ENCODE measurements around the gene ZNF70. TPM values are rescaled to one million over a fixed set of nuclear protein-coding genes. Genes with fewer than 3 reads are reported as not detected.

Gene ZNF70
- 1 to 10 TPM; 6.1 to 8.6 (median 7.7) TPM for polyA plus RNA-seq (ENCODE audit: insufficient read length in 3 of 3)
- long read RNA-seq, donor 1, partial matches to known transcripts = 18 of 18 reads
- long read RNA-seq, donor 1, other reads (novel, unspliced or antisense) = 0 of 18 reads
- long read RNA-seq, donor 2, partial matches to known transcripts = 5 of 5 reads
- long read RNA-seq, donor 2, other reads (novel, unspliced or antisense) = 0 of 5 reads
- long read RNA-seq, donor 3, full-length matches to known transcripts = 1 of 1 reads
- long read RNA-seq, donor 3, partial matches to known transcripts = 0 of 1 reads
- long read RNA-seq, donor 3, other reads (novel, unspliced or antisense) = 0 of 1 reads
- long read RNA-seq, donor 4 = 0 reads
- long read RNA-seq, donor 5, full-length matches to known transcripts = 1 of 1 reads
- long read RNA-seq, donor 5, partial matches to known transcripts = 0 of 1 reads
- long read RNA-seq, donor 5, other reads (novel, unspliced or antisense) = 0 of 1 reads
- long read RNA-seq, donor 6, full-length matches to known transcripts = 1 of 1 reads
- long read RNA-seq, donor 6, partial matches to known transcripts = 0 of 1 reads
- long read RNA-seq, donor 6, other reads (novel, unspliced or antisense) = 0 of 1 reads
- long read RNA-seq, donor 7, full-length matches to known transcripts = 1 of 1 reads
- long read RNA-seq, donor 7, partial matches to known transcripts = 0 of 1 reads
- long read RNA-seq, donor 7, other reads (novel, unspliced or antisense) = 0 of 1 reads
- long read RNA-seq, donor 8, full-length matches to known transcripts = 2 of 2 reads
- long read RNA-seq, donor 8, partial matches to known transcripts = 0 of 2 reads
- long read RNA-seq, donor 8, other reads (novel, unspliced or antisense) = 0 of 2 reads
- long read RNA-seq, donor 9 = 0 reads
- long read RNA-seq, donor 10, full-length matches to known transcripts = 2 of 12 reads
- long read RNA-seq, donor 10, partial matches to known transcripts = 10 of 12 reads
- long read RNA-seq, donor 10, other reads (novel, unspliced or antisense) = 0 of 12 reads
- long read RNA-seq, donor 11, full-length matches to known transcripts = 1 of 1 reads
- long read RNA-seq, donor 11, partial matches to known transcripts = 0 of 1 reads
- long read RNA-seq, donor 11, other reads (novel, unspliced or antisense) = 0 of 1 reads
- long read RNA-seq, donor 12, partial matches to known transcripts = 139 of 341 reads
- long read RNA-seq, donor 12, other reads (novel, unspliced or antisense) = 202 of 341 reads
- long read RNA-seq, donor 13 = 0 reads
- long read RNA-seq, donor 14, full-length matches to known transcripts = 1 of 1 reads
- long read RNA-seq, donor 14, partial matches to known transcripts = 0 of 1 reads
- long read RNA-seq, donor 14, other reads (novel, unspliced or antisense) = 0 of 1 reads
- long read RNA-seq, donor 15, full-length matches to known transcripts = 1 of 185 reads
- long read RNA-seq, donor 15, partial matches to known transcripts = 184 of 185 reads
- long read RNA-seq, donor 15, other reads (novel, unspliced or antisense) = 0 of 185 reads
- long read RNA-seq, donor 16, full-length matches to known transcripts = 1 of 8 reads
- long read RNA-seq, donor 16, partial matches to known transcripts = 7 of 8 reads
- long read RNA-seq, donor 16, other reads (novel, unspliced or antisense) = 0 of 8 reads

- peak; percentile 86 for DNase-seq
These were observed at the start of gene ZNF70 for GRCh38 chr22:23750714-23751440. Gene ZNF70, minus strand, starts transcription at chr22:23751112. Its CDS starts 5,972 bp downstream, at chr22:23745140.

- no peak for DNase-seq
These were observed 45.5 kb upstream of the ZNF70 start for GRCh38 chr22:23796461-23796860.

GRCh38 chr22:23793326-23793725 is 42.4 kb upstream of the ZNF70 start:
- no peak for DNase-seq

- no peak for DNase-seq
These were observed 41.1 kb upstream of the ZNF70 start for GRCh38 chr22:23791738-23792645.

- DNase-seq = no peak
These were observed 40.2 kb upstream of the ZNF70 start for GRCh38 chr22:23790819-23791737.

GRCh38 chr22:23789638-23790037 is 38.7 kb upstream of the ZNF70 start:
- no peak for DNase-seq

- no peak for DNase-seq
These were observed 38.2 kb upstream of the ZNF70 start for GRCh38 chr22:23789121-23789520.

GRCh38 chr22:23787910-23788309 is 37.0 kb upstream of the ZNF70 start:
- DNase-seq = no peak

- DNase-seq = no peak
These were observed 36.6 kb upstream of the ZNF70 start for GRCh38 chr22:23787600-23787896.

GRCh38 chr22:23786752-23787599 is 36.1 kb upstream of the ZNF70 start, which contains the start of gene SMARCB1:
Gene SMARCB1, plus strand, starts transcription at chr22:23786966. Its CDS starts 204 bp downstream, at chr22:23787170.
- DNase-seq = peak; percentile 91

GRCh38 chr22:23786261-23786710 is 35.4 kb upstream of the ZNF70 start:
- DNase-seq = no peak

GRCh38 chr22:23784215-23784732 is 33.4 kb upstream of the ZNF70 start:
- DNase-seq = no peak

GRCh38 chr22:23783265-23784150 is 32.6 kb upstream of the ZNF70 start:
- no peak for DNase-seq

- DNase-seq = no peak
These were observed 31.8 kb upstream of the ZNF70 start for GRCh38 chr22:23782703-23783102.

GRCh38 chr22:23782252-23782651 is 31.3 kb upstream of the ZNF70 start:
- DNase-seq = no peak
